H1 (cell line): ENCODE data around the gene SLC26A8.

ENCODE experiments used
- CTCF ChIP-seq, 3 experiments: IDR thresholded peaks; 1 replicate in 2 of 3; 2 replicates in 1 of 3; pipeline versions ENCODE4 v1.5.1 to v1.6.1; 2011; ENCODE audit warnings: low read length in 3 of 3, mild to moderate bottlenecking in 3 of 3, inconsistent platforms in 2 of 3, low read depth in 1 of 3, moderate library complexity in 1 of 3; ENCODE audit not compliant: insufficient read depth in 1 of 3; ENCODE audit errors: control extremely low read depth in 1 of 3
- EGR1 ChIP-seq: IDR thresholded peaks from 2 replicates; pipeline ENCODE4 v1.6.1; 2011; ENCODE audit warnings: low read depth, low read length, borderline replicate concordance
- GABPA ChIP-seq: IDR thresholded peaks from 2 replicates; pipeline ENCODE4 v1.6.1; 2011; ENCODE audit warnings: mild to moderate bottlenecking, low read length, moderate library complexity, borderline replicate concordance; ENCODE audit not compliant: insufficient read depth
- HDAC2 ChIP-seq, 2 experiments: fragments of 300-600 bp in 1 of 2; sonication (generic) in 1 of 2; IDR thresholded peaks; 2 replicates each; pipeline ENCODE4 v1.6.1; 2011 to 2012; ENCODE audit warnings: low read depth in 2 of 2, low read length in 2 of 2, mild to moderate bottlenecking in 2 of 2, moderate library complexity in 2 of 2, borderline replicate concordance in 1 of 2, inconsistent platforms in 1 of 2
- RAD21 ChIP-seq, 2 experiments: IDR thresholded peaks in 1 of 2; conservative IDR thresholded peaks in 1 of 2; 2 replicates each; pipeline ENCODE4 v1.6.1; 2011; ENCODE audit warnings: low read depth in 2 of 2, low read length in 2 of 2, improper control_type of control experiment in 1 of 2, inconsistent platforms in 1 of 2, mild to moderate bottlenecking in 1 of 2, moderate library complexity in 1 of 2
- SP1 ChIP-seq: IDR thresholded peaks from 2 replicates; pipeline ENCODE4 v1.6.1; 2011; ENCODE audit warnings: low read depth, low read length
- TCF12 ChIP-seq: IDR thresholded peaks from 2 replicates; pipeline ENCODE4 v1.6.1; 2011; ENCODE audit warnings: low read depth, mild to moderate bottlenecking, low read length

- no peak for TF ChIP-seq HDAC2 (IDR thresholded peaks at IDR 0.05; ENCODE audit: borderline replicate concordance in 1 of 2, low read depth in 2 of 2, low read length in 2 of 2)
- TF ChIP-seq SP1, result no peak
- TF ChIP-seq CTCF (IDR thresholded peaks at IDR 0.05; ENCODE audit: control extremely low read depth in 1 of 3, insufficient read depth in 1 of 3, low read depth in 1 of 3, low read length in 3 of 3), result no peak
- no peak for TF ChIP-seq TCF12
- no peak for TF ChIP-seq EGR1
- no peak for TF ChIP-seq RAD21 (IDR thresholded peaks at IDR 0.05 in 1 of 2, conservative IDR thresholded peaks at IDR 0.05 in 1 of 2; ENCODE audit: low read depth in 2 of 2, low read length in 2 of 2)
- no peak for TF ChIP-seq GABPA
Observed at GRCh38 chr6:35942355-35942754, 82.1 kb downstream of the SLC26A8 start.
